BLaER1 treated with 17β-estradiol and CSF1 and Interleukin-3, amounts not matched to agents 10 nM and 100 nM (cell line): ENCODE measurements around the gene KRT83.
A peak's percentile ranks its signal among the peaks of the same experiment; 100 is the strongest.

ENCODE experiments used
- H3K27ac ChIP-seq, 11 experiments: shearing (Covaris generic); formaldehyde crosslinking; 2 replicates each; pipeline ENCODE4 v1.8.1; 2022
- H3K27me3 ChIP-seq, 11 experiments: shearing (Covaris generic); formaldehyde crosslinking; 2 replicates each; pipeline ENCODE4 v1.8.1; 2022
- H3K36me3 ChIP-seq, 11 experiments: shearing (Covaris generic); formaldehyde crosslinking; 2 replicates each; pipeline ENCODE4 v1.8.1; 2022
- H3K4me1 ChIP-seq, 10 experiments: shearing (Covaris generic); formaldehyde crosslinking; 2 replicates each; pipeline ENCODE4 v1.8.1; 2022
- H3K4me2 ChIP-seq, 11 experiments: shearing (Covaris generic); formaldehyde crosslinking; 2 replicates each; pipeline ENCODE4 v1.8.1; 2022
- H3K4me3 ChIP-seq, 10 experiments: shearing (Covaris generic); formaldehyde crosslinking; 2 replicates each; pipeline ENCODE4 v1.8.1; 2022
- H3K9ac ChIP-seq, 11 experiments: shearing (Covaris generic); formaldehyde crosslinking; 2 replicates each; pipeline ENCODE4 v1.8.1; 2022
- H3K9me3 ChIP-seq, 11 experiments: shearing (Covaris generic); formaldehyde crosslinking; replicated peaks in 1 of 11; 2 replicates each; pipeline ENCODE4 v1.8.1; 2022
- H4K20me1 ChIP-seq, 11 experiments: shearing (Covaris generic); formaldehyde crosslinking; 2 replicates each; pipeline ENCODE4 v1.8.1; 2022
- Cebpa-rat ChIP-seq, 11 experiments: shearing (Covaris generic); IDR thresholded peaks; 2 replicates each; pipeline ENCODE4 v1.8.1; 2022

The KRT83 gene

DNA sequence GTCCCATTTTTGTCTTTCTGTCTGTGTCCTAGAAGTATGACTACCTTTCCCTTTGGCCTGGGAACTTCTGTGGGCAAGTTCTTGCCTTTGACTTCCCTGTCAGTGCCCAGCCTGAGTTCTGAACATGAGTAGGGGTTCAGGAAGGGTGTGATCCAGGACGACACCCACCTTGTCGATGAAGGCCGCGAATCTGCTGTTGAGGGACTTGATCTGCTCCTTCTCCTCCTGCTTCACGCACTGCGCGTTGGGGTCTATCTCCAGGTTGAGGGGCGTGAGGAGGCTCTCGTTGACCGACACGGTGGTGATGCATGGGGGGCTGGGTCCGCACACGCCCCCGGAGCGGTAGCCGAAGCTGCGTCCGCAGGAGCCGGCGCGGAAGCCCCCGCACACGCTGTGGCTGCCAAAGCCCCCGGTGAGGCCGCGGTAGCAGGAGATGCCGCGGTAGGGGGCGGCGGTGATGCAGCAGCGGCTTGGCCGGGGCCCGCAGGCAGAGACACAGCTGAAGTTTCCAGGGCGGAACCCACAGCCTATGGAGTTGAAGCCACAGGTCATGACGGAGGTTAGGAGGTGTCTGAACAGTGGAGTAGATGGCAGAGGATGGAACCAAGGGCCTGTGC, at the start of gene KRT83:
KRT83 (minus strand) TSS at position 615 of the 617 bp plus-strand sequence; CDS start at position 552, 63 bp downstream.
- no peak within 1 kb of the TSS for H3K4me2 ChIP-seq
- TF ChIP-seq Cebpa-rat (IDR thresholded peaks at IDR 0.05): no peak
- H3K36me3 ChIP-seq: no peaks in the 10 kb centered on the region
- H3K4me1 ChIP-seq: peaks cover 0 to 5% (median 0%) of the 10 kb centered on the region in 10 experiments; a peak in 1 of 20 replicates
- H3K9me3 ChIP-seq: no peaks in the 10 kb centered on the region
- no peak within 1 kb of the TSS for H3K9ac ChIP-seq
- H3K27ac ChIP-seq: no peak within 1 kb of the TSS
- no peak within 1 kb of the TSS for H3K4me3 ChIP-seq
- H3K27me3 ChIP-seq: no peaks in the 10 kb centered on the region
- H4K20me1 ChIP-seq: no peaks in the 10 kb centered on the region

DNA sequence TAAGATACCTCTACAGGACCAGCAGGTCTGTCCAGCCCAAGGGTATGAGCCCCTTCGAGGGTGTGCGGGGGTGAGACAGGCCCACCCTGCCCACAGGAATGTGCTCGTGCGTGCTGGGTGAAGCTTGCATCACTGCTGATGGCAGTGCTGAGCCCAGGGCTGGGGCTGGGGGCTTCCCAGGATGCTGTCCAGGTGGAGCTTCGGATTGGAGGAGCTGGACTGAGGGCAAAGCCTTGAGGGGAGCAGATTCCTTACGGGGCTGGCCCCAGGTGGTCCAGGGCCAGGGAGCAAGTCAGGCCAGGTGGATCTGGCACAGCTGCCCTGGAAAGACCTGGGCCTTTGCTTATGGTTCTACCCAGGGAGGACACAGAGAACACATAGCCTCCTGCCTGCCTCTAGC, 48.6 kb upstream of the KRT83 start:
- no peak for TF ChIP-seq Cebpa-rat (IDR thresholded peaks at IDR 0.05)
- Histone ChIP-seq H3K27me3 (no peaks in the 10 kb centered on the region), H3K9me3 (no peaks in the 10 kb centered on the region), H4K20me1 (no peaks in the 10 kb centered on the region; a peak in 1 of 22 replicates), H3K27ac (no peak overlapping the region), H3K9ac (no peak overlapping the region), H3K4me2 (no peak overlapping the region), H3K4me1 (peaks cover 0 to 8% (median 0%) of the 10 kb centered on the region in 10 experiments; a peak in 2 of 20 replicates), H3K36me3 (no peaks in the 10 kb centered on the region), H3K4me3 (no peak overlapping the region)

DNA sequence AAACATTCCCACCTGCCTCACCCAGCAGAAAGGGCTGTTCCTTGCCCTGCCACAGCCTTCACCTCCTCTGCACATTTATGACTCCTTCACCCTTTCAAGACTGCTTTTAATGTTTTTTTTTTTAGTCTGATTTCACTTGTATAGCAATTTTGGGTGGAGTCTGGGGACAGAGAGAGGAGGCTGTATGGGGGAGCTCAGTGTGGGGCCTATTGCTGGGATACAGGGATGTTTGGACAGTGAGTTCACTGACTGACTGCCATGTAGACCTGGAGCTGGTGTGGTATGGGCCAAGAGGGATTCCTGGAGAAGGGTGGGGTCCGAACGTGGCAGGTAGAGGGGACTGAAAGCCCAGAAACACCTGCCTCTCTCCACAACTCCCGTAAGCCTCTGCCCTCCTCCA, 48.0 kb upstream of the KRT83 start:
- Histone ChIP-seq H3K4me2 (no peak overlapping the region), H3K36me3 (no peaks in the 10 kb centered on the region), H3K9ac (no peak overlapping the region), H3K4me1 (peaks cover 0 to 11% (median 0%) of the 10 kb centered on the region in 10 experiments; a peak in 2 of 20 replicates), H3K27me3 (no peaks in the 10 kb centered on the region), H3K27ac (no peak overlapping the region), H4K20me1 (no peaks in the 10 kb centered on the region; a peak in 1 of 22 replicates), H3K9me3 (no peaks in the 10 kb centered on the region), H3K4me3 (no peak overlapping the region)
- no peak for TF ChIP-seq Cebpa-rat (IDR thresholded peaks at IDR 0.05)

- Histone ChIP-seq H3K27ac (no peak overlapping the region), H3K9ac (no peak overlapping the region), H3K9me3 (no peaks in the 10 kb centered on the region), H3K27me3 (no peaks in the 10 kb centered on the region), H3K4me1 (peaks cover 0 to 11% (median 0%) of the 10 kb centered on the region in 10 experiments; a peak in 2 of 20 replicates), H3K36me3 (no peaks in the 10 kb centered on the region), H4K20me1 (no peaks in the 10 kb centered on the region; a peak in 1 of 22 replicates), H3K4me2 (no peak overlapping the region), H3K4me3 (no peak overlapping the region)
- no peak for TF ChIP-seq Cebpa-rat (IDR thresholded peaks at IDR 0.05)
Measured at GRCh38 chr12:52368508-52368907, 47.3 kb upstream of the KRT83 start.

DNA sequence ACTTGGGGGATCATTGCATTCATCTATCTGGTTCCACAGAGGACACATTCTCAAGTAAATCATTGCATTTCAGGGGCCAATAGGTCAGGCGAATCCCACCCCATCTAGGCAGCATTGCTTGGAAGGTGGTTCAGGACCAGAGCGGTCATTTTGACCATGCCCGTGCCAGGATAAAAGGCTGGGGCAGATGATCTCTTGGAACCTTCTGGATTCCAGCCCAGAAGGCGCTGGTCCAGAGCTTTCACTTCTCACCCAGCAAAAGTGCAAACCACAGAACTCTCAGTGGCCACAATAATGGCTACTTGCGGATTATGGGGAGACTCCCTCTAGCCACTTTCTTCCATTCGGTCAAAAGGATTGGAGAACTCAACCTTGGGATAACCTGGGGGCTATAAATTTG, 46.7 kb upstream of the KRT83 start:
- Histone ChIP-seq H3K27me3 (no peaks in the 10 kb centered on the region), H3K4me3 (no peak overlapping the region), H4K20me1 (no peaks in the 10 kb centered on the region; a peak in 1 of 22 replicates), H3K9me3 (no peaks in the 10 kb centered on the region), H3K4me2 (no peak overlapping the region), H3K4me1 (peaks cover 0 to 11% (median 0%) of the 10 kb centered on the region in 10 experiments; a peak in 2 of 20 replicates), H3K36me3 (no peaks in the 10 kb centered on the region), H3K27ac (no peak overlapping the region), H3K9ac (no peak overlapping the region)
- TF ChIP-seq Cebpa-rat (IDR thresholded peaks at IDR 0.05): no peak

GRCh38 chr12:52366738-52367485, 45.7 kb upstream of the KRT83 start, which contains the start of gene KRT85:
KRT85 (minus strand) TSS chr12:52367481; CDS start chr12:52367405, 76 bp downstream.
- peaks cover 0 to 7% (median 0%) of the 10 kb centered on the region in 10 experiments; a peak in 2 of 20 replicates for H3K4me1 ChIP-seq
- TF ChIP-seq Cebpa-rat (IDR thresholded peaks at IDR 0.05): no peak
- no peak within 1 kb of the TSS for H3K4me3 ChIP-seq
- H3K27ac ChIP-seq: no peak within 1 kb of the TSS
- H4K20me1 ChIP-seq: no peaks in the 10 kb centered on the region; a peak in 1 of 22 replicates
- H3K9me3 ChIP-seq: no peaks in the 10 kb centered on the region
- no peak within 1 kb of the TSS for H3K9ac ChIP-seq
- H3K27me3 ChIP-seq: no peaks in the 10 kb centered on the region
- H3K36me3 ChIP-seq: no peaks in the 10 kb centered on the region
- no peak within 1 kb of the TSS for H3K4me2 ChIP-seq

DNA sequence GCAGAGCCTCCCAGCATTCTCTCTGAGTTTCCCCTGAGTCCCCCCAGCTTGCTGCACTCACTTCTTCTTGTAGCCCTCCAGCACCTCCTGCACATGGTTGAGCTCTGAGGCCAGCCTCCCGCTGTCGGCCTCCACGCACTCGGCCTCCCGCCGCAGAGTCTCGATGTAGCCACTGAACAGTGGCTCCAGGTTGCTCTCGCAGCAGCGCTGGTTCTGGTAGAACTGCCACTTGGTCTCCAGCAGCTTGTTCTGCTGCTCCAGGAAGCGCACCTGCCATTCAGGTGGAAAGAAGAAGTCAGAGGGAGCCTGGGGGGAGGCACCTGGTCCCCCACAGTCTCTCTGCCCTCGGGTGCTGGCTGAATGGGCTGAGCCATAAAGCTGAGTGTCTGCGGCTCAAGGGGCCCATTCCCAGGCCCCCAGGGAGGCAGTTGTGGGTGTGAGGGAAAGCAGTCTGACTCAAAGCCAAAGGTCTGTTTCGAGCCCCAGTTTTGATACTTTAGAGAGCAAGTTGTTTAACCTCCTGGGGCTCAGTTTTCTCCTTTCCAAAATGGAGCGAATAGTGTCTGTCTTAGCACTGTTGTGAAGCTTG, 43.8 kb upstream of the KRT83 start:
- Histone ChIP-seq H3K36me3 (no peaks in the 10 kb centered on the region), H4K20me1 (no peaks in the 10 kb centered on the region; a peak in 1 of 22 replicates), H3K4me1 (peaks cover 0 to 24% (median 15%) of the 10 kb centered on the region in 10 experiments; a peak in 14 of 20 replicates), H3K4me3 (no peak overlapping the region), H3K27me3 (no peaks in the 10 kb centered on the region), H3K4me2 (0 out of 22 replicates have a peak overlapping the region, but pooled peaks of 3 of the 11 experiments have one; percentile 5 to 23 (median 19)), H3K9me3 (no peaks in the 10 kb centered on the region), H3K9ac (no peak overlapping the region), H3K27ac (no peak overlapping the region)
- TF ChIP-seq Cebpa-rat (IDR thresholded peaks at IDR 0.05): no peak

DNA sequence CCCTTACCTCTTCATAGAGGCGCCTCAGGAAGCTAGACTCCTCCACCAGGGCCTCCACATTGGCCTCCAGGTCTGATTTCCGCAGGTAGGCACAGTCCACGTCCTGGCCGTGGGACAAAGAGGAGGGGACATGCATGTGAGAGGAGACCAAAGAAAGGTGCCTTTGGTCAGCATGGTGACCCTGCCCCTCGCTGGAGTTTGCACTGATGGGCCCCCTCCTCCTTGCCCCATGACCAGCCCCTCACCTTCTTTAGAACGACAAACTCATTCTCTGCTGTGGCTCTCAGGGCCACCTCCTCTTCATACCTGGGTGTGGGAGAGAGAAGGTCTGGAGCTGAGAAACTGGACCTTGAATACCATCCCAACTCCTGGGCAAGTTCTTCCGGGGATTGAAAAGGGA, 42.9 kb upstream of the KRT83 start:
- Histone ChIP-seq H3K27ac (no peak overlapping the region), H3K27me3 (no peaks in the 10 kb centered on the region), H3K9ac (no peak overlapping the region), H4K20me1 (no peaks in the 10 kb centered on the region; a peak in 1 of 22 replicates), H3K9me3 (no peaks in the 10 kb centered on the region), H3K4me1 (peaks cover 0 to 33% (median 19%) of the 10 kb centered on the region in 10 experiments; a peak in 15 of 20 replicates), H3K4me3 (no peak overlapping the region), H3K36me3 (no peaks in the 10 kb centered on the region), H3K4me2 (no peak overlapping the region)
- no peak for TF ChIP-seq Cebpa-rat (IDR thresholded peaks at IDR 0.05)

DNA sequence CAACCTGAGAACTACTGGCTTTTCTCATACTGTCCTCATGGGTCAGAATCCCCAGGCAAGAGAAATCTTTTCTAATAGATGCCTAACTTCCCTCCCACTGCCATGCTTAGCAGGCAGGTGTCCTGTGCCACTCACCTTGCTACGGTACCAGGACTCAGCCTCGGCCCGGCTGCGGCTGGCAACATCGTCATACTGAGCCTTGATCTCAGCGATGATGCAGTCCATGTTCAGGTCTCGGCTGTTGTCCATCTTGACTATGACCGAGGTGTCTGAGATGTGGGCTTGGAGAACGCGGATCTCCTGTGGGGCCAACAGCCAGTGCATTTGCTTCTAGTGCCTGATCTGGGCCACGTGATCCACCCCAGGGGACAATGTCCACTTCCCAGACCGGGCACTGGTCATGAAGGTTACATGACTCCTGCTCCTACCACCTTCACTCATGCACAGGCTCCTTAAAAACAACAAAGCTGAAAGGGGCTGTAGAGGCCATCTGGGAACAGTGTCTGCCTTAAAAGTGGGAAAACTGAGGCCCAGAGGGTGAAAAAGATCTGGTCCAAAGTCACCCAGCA, 42.0 kb upstream of the KRT83 start:
- Histone ChIP-seq H3K4me1 (peaks cover 8 to 42% (median 27%) of the 10 kb centered on the region in 10 experiments), H3K4me2 (no peak overlapping the region), H4K20me1 (no peaks in the 10 kb centered on the region), H3K9ac (no peak overlapping the region), H3K9me3 (no peaks in the 10 kb centered on the region), H3K4me3 (no peak overlapping the region), H3K27me3 (no peaks in the 10 kb centered on the region), H3K27ac (no peak overlapping the region), H3K36me3 (no peaks in the 10 kb centered on the region)
- TF ChIP-seq Cebpa-rat (IDR thresholded peaks at IDR 0.05): no peak
